ENCODE results near the gene UBXN6. TPM values are rescaled to one million over a fixed set of nuclear protein-coding genes. Genes with fewer than 3 reads are reported as not detected.

Gene UBXN6
- total and polyA plus RNA-seq, 2 of the 8 experiments (the other 6 are each of a cell fraction or from before 2014, with no cell fraction given), result 28.0 to 43.8 TPM

- Histone ChIP-seq H3K23ac (ENCODE audit: insufficient read length) (no peak overlapping the region), H3K14ac (ENCODE audit: insufficient read length) (no peak overlapping the region), H3K18ac (ENCODE audit: extremely low read depth, low read length) (no peak overlapping the region), H3K36me3 (ENCODE audit: control insufficient read depth in 2 of 4, insufficient read depth in 4 of 4, low read length in 3 of 4) (peaks cover 11 to 29% (median 21%) of the 10 kb centered on the region in 4 experiments; a peak in 7 of 8 replicates), H4K8ac (ENCODE audit: extremely low read depth, insufficient read depth, low read length) (no peak overlapping the region), H3K4me1 (replicated peaks in 1 of 4; ENCODE audit: control insufficient read depth in 3 of 4, insufficient read depth in 4 of 4, low read length in 3 of 4) (peaks cover 0 to 2% (median 0%) of the 10 kb centered on the region in 4 experiments; a peak in 3 of 7 replicates), H3K27me3 (replicated peaks in 1 of 4; ENCODE audit: control insufficient read depth in 3 of 4, extremely low read depth in 1 of 4, insufficient read depth in 3 of 4, low read length in 3 of 4) (no peaks in the 10 kb centered on the region), H4K20me1 (replicated peaks in 1 of 2; ENCODE audit: control insufficient read depth in 1 of 2, insufficient read depth in 2 of 2, low read length in 2 of 2) (peaks cover 8 to 26% of the 10 kb centered on the region in 2 experiments), H3K4me3 (ENCODE audit: extremely low read depth in 1 of 4, insufficient read depth in 2 of 4, low read depth in 3 of 4, low read length in 4 of 4) (no peak overlapping the region), H3K9ac (replicated peaks in 1 of 4; ENCODE audit: extremely low read depth in 1 of 4, low read depth in 3 of 4, low read length in 3 of 4) (no peak overlapping the region), H3K23me2 (ENCODE audit: low read depth, low read length) (no peaks in the 10 kb centered on the region), H3K79me2 (ENCODE audit: control insufficient read depth in 1 of 2, insufficient read depth in 2 of 2, low read length in 2 of 2) (no peaks in the 10 kb centered on the region), H2AFZ (ENCODE audit: low read length) (no peak overlapping the region), H2BK12ac (ENCODE audit: low read depth, low read length) (no peak overlapping the region), H2BK20ac (ENCODE audit: low read length) (no peak overlapping the region), H4K91ac (replicated peaks; ENCODE audit: insufficient read length, low read length) (no peak overlapping the region), H4K5ac (ENCODE audit: insufficient read length, low read depth, low read length) (no peak overlapping the region), H3K9me3 (ENCODE audit: insufficient read depth in 2 of 2, low read depth in 1 of 2, low read length in 1 of 2) (no peaks in the 10 kb centered on the region), H2AK5ac (ENCODE audit: low read depth, low read length) (no peak overlapping the region), H3K4ac (replicated peaks; ENCODE audit: insufficient read length, low read depth, low read length) (no peak overlapping the region), H3K4me2 (ENCODE audit: insufficient read depth in 1 of 2, low read depth in 2 of 2, low read length in 2 of 2) (no peak overlapping the region), H3K79me1 (ENCODE audit: low read depth, low read length) (no peaks in the 10 kb centered on the region; the same call in 1 of the 2 replicates), H2BK120ac (replicated peaks; ENCODE audit: low read depth, low read length) (no peak overlapping the region), H3K56ac (replicated peaks; ENCODE audit: insufficient read length, low read depth, low read length) (no peak overlapping the region), H2BK5ac (ENCODE audit: low read depth, low read length) (no peak overlapping the region), H3K27ac (ENCODE audit: low read depth, low read length) (no peak overlapping the region), H2BK15ac (ENCODE audit: low read length) (no peak overlapping the region)
- FAIRE-seq (no peak), DNase-seq (ENCODE audit: low read depth in 1 of 2, low spot score in 2 of 2) (no peak)
- POLR2A ChIA-PET (ENCODE audit: partially characterized antibody), result interaction anchor here (0.6 to 58.1 kb wide), 9 partner anchors 10 to 144 kb away, joined by 3 to 1590 read pairs (median 3); partner anchors contain the start of genes CHAF1A, FSD1, SH3GL1 and UBXN6
- CTCF ChIA-PET (ENCODE audit: partially characterized antibody), result interaction anchor here (0.7 to 6.9 kb wide), 4 partner anchors 19 to 186 kb away, joined by 3 to 34 read pairs (median 4); no protein-coding TSS in a partner anchor
- 91% methylated on average over 24 of the region's 28 CpGs; no CpG with 5 or more reads in 1 of the 2 experiments for WGBS, 2 experiments (ENCODE audit: extremely low coverage in 1 of 2, insufficient coverage in 1 of 2, insufficient read length in 1 of 2, insufficient replicate concordance in 2 of 2, low coverage in 1 of 2, low lambda C conversion rate in 2 of 2, missing lambda C conversion rate in 1 of 2)
- TF ChIP-seq POLR2A (IDR thresholded peaks at IDR 0.05; ENCODE audit: control extremely low read depth in 1 of 2, low read depth in 2 of 2, low read length in 2 of 2), result 0 out of 3 replicates have a peak, but pooled peaks of 1 of the 2 experiments have one; percentile 6
Measured at GRCh38 chr19:4447327-4448146, 10.1 kb downstream of the UBXN6 start.
